GM23338 (cell line): ENCODE measurements around the gene CEP350. TPM values are rescaled to one million over a fixed set of nuclear protein-coding genes. Genes with fewer than 3 reads are reported as not detected.

Experiments used
- ATAC-seq: fragments of 200-7000 bp; cut with Tn5 transposase; 3 replicates; pipeline ENCODE4 v1.9.1; 2020
- DNase-seq: peaks from one replicate; pipeline ENCODE4 v3.0.0-alpha.2; 2015; ENCODE audit warnings: low spot score
- H2AFZ ChIP-seq: fragments of 200-600 bp; sonication (generic); 2 replicates; pipeline ENCODE4 v1.8.0; 2016; ENCODE audit warnings: antibody characterized with exemption, mild to moderate bottlenecking, moderate library complexity
- H3F3A ChIP-seq: fragments of 200-600 bp; sonication (generic); replicated peaks from 2 replicates; pipeline ENCODE4 v1.8.0; 2017; ENCODE audit warnings: antibody characterized with exemption, mixed run types, low read depth
- H3K27ac ChIP-seq: fragments of 200-600 bp; sonication (generic); 2 replicates; pipeline ENCODE4 v1.6.1; 2016; ENCODE audit warnings: low read depth
- H3K27me3 ChIP-seq: fragments of 200-600 bp; sonication (generic); 2 replicates; pipeline ENCODE4 v1.8.0; 2016; ENCODE audit warnings: mild to moderate bottlenecking, mixed run types, moderate library complexity; ENCODE audit not compliant: insufficient read depth
- H3K36me3 ChIP-seq: fragments of 200-600 bp; sonication (generic); 2 replicates; pipeline ENCODE4 v1.8.0; 2016; ENCODE audit warnings: mild to moderate bottlenecking; ENCODE audit not compliant: insufficient read depth
- H3K4me1 ChIP-seq: fragments of 200-600 bp; sonication (generic); 2 replicates; pipeline ENCODE4 v1.8.0; 2016; ENCODE audit warnings: mild to moderate bottlenecking, moderate library complexity; ENCODE audit not compliant: insufficient read depth
- H3K4me2 ChIP-seq: fragments of 200-600 bp; sonication (generic); 2 replicates; pipeline ENCODE4 v1.7.1; 2017; ENCODE audit warnings: mixed run types
- H3K4me3 ChIP-seq: fragments of 200-600 bp; sonication (generic); 2 replicates; pipeline ENCODE4 v1.6.1; 2016; ENCODE audit warnings: mixed run types
- H3K79me2 ChIP-seq: fragments of 200-600 bp; sonication (generic); replicated peaks from 2 replicates; pipeline ENCODE4 v1.8.0; 2017; ENCODE audit warnings: mild to moderate bottlenecking; ENCODE audit not compliant: insufficient read depth
- H3K9me2 ChIP-seq: fragments of 200-600 bp; sonication (generic); 2 replicates; pipeline ENCODE4 v1.8.0; 2017; ENCODE audit not compliant: insufficient read depth
- H4K20me1 ChIP-seq: fragments of 200-600 bp; sonication (generic); replicated peaks from 2 replicates; pipeline ENCODE4 v1.8.0; 2017; ENCODE audit warnings: mild to moderate bottlenecking; ENCODE audit not compliant: insufficient read depth
- H3K27ac Mint-ChIP-seq: 2 replicates; pipeline ENCODE4 v1.8.0; 2020; ENCODE audit warnings: inconsistent platforms, mild to moderate bottlenecking, moderate library complexity, mixed read lengths
- H3K27me3 Mint-ChIP-seq: 3 replicates; pipeline ENCODE4 v1.8.0; 2022; ENCODE audit warnings: low read depth, mild to moderate bottlenecking, moderate library complexity, mixed read lengths, inconsistent platforms; ENCODE audit not compliant: insufficient read depth, poor library complexity
- H3K36me3 Mint-ChIP-seq: 3 replicates; pipeline ENCODE4 v1.8.0; 2021; ENCODE audit warnings: low read depth, mild to moderate bottlenecking, inconsistent platforms, moderate library complexity, mixed read lengths
- H3K4me1 Mint-ChIP-seq: 3 replicates; pipeline ENCODE4 v1.8.0; 2020; ENCODE audit warnings: mild to moderate bottlenecking, inconsistent platforms, mixed read lengths
- H3K4me3 Mint-ChIP-seq: 3 replicates; pipeline ENCODE4 v1.8.0; 2021; ENCODE audit warnings: moderate library complexity, mild to moderate bottlenecking, inconsistent platforms, mixed read lengths
- H3K9me3 Mint-ChIP-seq: 3 replicates; pipeline ENCODE4 v1.8.0; 2020; ENCODE audit warnings: moderate library complexity, mild to moderate bottlenecking, inconsistent platforms, mixed read lengths
- ETS1 ChIP-seq: IDR thresholded peaks from 2 replicates; pipeline ENCODE4 v1.6.1; 2016; ENCODE audit warnings: antibody characterized with exemption
- EZH2 ChIP-seq: fragments of 200-600 bp; sonication (generic); IDR thresholded peaks from one replicate; pipeline ENCODE4 v1.8.0; 2017; ENCODE audit warnings: antibody characterized with exemption, mild to moderate bottlenecking, low read depth; ENCODE audit not compliant: unreplicated experiment
- EZH2phosphoT487 ChIP-seq: fragments of 200-600 bp; sonication (generic); IDR thresholded peaks from one replicate; pipeline ENCODE4 v1.8.1; 2018; ENCODE audit warnings: antibody characterized with exemption; ENCODE audit not compliant: unreplicated experiment
- JUNB ChIP-seq: IDR thresholded peaks from one replicate; pipeline ENCODE4 v1.6.1; 2016; ENCODE audit warnings: antibody characterized with exemption; ENCODE audit not compliant: unreplicated experiment
- NANOG ChIP-seq: IDR thresholded peaks from 2 replicates; pipeline ENCODE4 v1.6.1; 2016; ENCODE audit warnings: antibody characterized with exemption, borderline replicate concordance
- POLR2AphosphoS5 ChIP-seq: IDR thresholded peaks from 2 replicates; pipeline ENCODE4 v1.6.1; 2016; ENCODE audit warnings: antibody characterized with exemption, low read depth
- REST ChIP-seq: IDR thresholded peaks from one replicate; pipeline ENCODE4 v1.6.1; 2018; ENCODE audit warnings: antibody characterized with exemption; ENCODE audit not compliant: unreplicated experiment
- STAT1 ChIP-seq: IDR thresholded peaks from one replicate; pipeline ENCODE4 v1.6.1; 2016; ENCODE audit warnings: antibody characterized with exemption; ENCODE audit not compliant: unreplicated experiment
- ZNF114 ChIP-seq: fragments of 250-450 bp; sonication (Bioruptor Pico); IDR thresholded peaks from 2 replicates; pipeline ENCODE4 v1.5.0; 2020; ENCODE audit warnings: mild to moderate bottlenecking, moderate library complexity
- ZNF331 ChIP-seq: fragments of 250-450 bp; sonication (Bioruptor Pico); IDR thresholded peaks from 2 replicates; pipeline ENCODE4 v1.5.0; 2020; ENCODE audit warnings: low read depth, mild to moderate bottlenecking, moderate library complexity
- ZNF462 ChIP-seq: fragments of 250-450 bp; sonication (Bioruptor Pico); IDR thresholded peaks from 2 replicates; pipeline ENCODE4 v1.5.0; 2020; ENCODE audit warnings: mild to moderate bottlenecking, moderate library complexity
- polyA plus RNA-seq: library from polyadenylated mRNA; unstranded; fragments of >200 nt; fragmentation: Nextera tagmentation; extraction: Ambion mirVana; gene quantifications from 2 replicates; pipeline ENCODE4 v1.2.1, GENCODE V29; 2016
- total RNA-seq: library from RNA; depleted of rRNA; stranded (reverse); fragments of >200 nt; shearing (Covaris generic); gene quantifications from 2 replicates; pipeline ENCODE4 v1.2.3, GENCODE V29; 2014

Gene CEP350
- total and polyA plus RNA-seq, 2 experiments from 2014 or later, result 23.4 to 36.8 TPM

GRCh38 chr1:179937668-179938254 lies 16.8 kb upstream of the CEP350 start:
- no peaks in the 10 kb centered on the region; the same call in 1 of the 2 replicates for H3K36me3 ChIP-seq
- H3K4me3 Mint-ChIP-seq, result no peak overlapping the region

More at GRCh38 chr1:179937668-179938254, 16.8 kb upstream of the CEP350 start:
- no peaks in the 10 kb centered on the region for H3K79me2 ChIP-seq
- ATAC-seq, result no peak
- H4K20me1 ChIP-seq, result no peaks in the 10 kb centered on the region
- Mint-ChIP-seq H3K36me3 (no peaks in the 10 kb centered on the region), H3K27ac (no peak overlapping the region), H3K4me1 (no peaks in the 10 kb centered on the region), H3K9me3 (no peaks in the 10 kb centered on the region), H3K27me3 (peaks cover 6% of the 10 kb centered on the region)
- no peak for TF ChIP-seq ZNF114 (CRISPR knock-in tag)
- TF ChIP-seq POLR2AphosphoS5, result no peak
- no peak for TF ChIP-seq JUNB
- no peak for TF ChIP-seq STAT1
- TF ChIP-seq ZNF331 (CRISPR knock-in tag), result no peak
- TF ChIP-seq NANOG, result no peak
- no peak for TF ChIP-seq ETS1
- no peak for TF ChIP-seq ZNF462 (CRISPR knock-in tag)
- no peak for TF ChIP-seq EZH2phosphoT487
- TF ChIP-seq REST, result no peak
- TF ChIP-seq EZH2, result no peak
- no peak for DNase-seq
- H3K4me1 ChIP-seq, result no peaks in the 10 kb centered on the region
- no peak overlapping the region for H2AFZ ChIP-seq
- H3K27ac ChIP-seq, result no peak overlapping the region
- no peaks in the 10 kb centered on the region for H3K9me2 ChIP-seq
- H3K4me3 ChIP-seq, result no peak overlapping the region
- no peaks in the 10 kb centered on the region for H3F3A ChIP-seq
- no peak overlapping the region for H3K4me2 ChIP-seq
- no peaks in the 10 kb centered on the region for H3K27me3 ChIP-seq
